ENCODE data around the gene CFAP54.
"Not testable (repeated sequence)": the region's sequence is repeated elsewhere in the genome, so short reads cannot be mapped to it uniquely, and the experiment has no call there.

CFAP54 gene

GRCh38 chr12:96474206-96474605, 15.2 kb upstream of the CFAP54 start:
- DNase-seq (ENCODE audit: low read depth in 3 of 3), result no peak

DNA sequence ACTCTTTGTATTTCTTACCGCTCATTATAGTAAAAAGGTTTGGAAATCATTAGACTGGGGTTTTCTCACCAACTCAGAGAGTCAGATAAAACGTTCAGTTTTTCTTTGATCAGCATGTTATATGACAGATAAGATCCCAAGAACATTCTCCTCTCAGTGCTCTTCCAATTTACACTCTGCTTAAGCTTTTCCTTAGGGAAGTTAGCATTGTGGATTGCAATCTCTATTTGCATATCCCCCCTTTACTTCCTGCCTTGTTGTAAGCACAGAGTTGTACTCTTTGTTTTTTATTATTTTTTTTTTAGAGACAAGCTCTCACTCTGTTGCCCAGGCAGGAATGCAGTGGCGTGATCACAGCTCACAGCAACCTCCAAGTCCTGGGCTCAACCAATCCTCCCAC, 11.4 kb upstream of the CFAP54 start:
- DNase-seq (ENCODE audit: low read depth in 3 of 3), result no peak

DNA sequence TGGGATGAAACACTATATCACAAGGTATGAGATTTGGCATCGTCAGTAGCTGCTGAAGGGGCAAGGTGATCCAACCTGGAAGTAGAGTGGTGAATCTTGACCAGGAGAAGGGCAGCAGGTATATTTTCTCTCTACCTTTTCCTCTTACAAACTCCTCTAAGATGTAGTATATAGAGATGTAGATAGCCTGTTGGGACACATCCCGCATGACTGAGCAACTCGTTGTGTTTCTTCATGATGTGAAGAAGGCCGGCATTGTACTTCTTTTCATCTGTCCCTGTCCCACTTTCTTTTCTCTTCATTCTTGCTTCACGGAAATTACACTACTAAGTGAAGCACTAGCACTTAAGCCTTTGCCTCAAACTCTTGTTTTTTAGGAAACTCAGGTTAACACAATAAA, 7.3 kb upstream of the CFAP54 start:
- no peak for DNase-seq (ENCODE audit: low read depth in 3 of 3)

- no peak for DNase-seq (ENCODE audit: low read depth in 3 of 3)
These were observed 6.3 kb upstream of the CFAP54 start for GRCh38 chr12:96483116-96483515.

GRCh38 chr12:96486751-96487613, 2.4 kb upstream of the CFAP54 start:
- DNase-seq (ENCODE audit: low read depth in 3 of 3), result no peak

GRCh38 chr12:96487634-96488033, 1.7 kb upstream of the CFAP54 start:
- no peak for DNase-seq (ENCODE audit: low read depth in 3 of 3)

GRCh38 chr12:96493106-96493505, 3.7 kb downstream of the CFAP54 start:
- DNase-seq (ENCODE audit: low read depth in 3 of 3), result no peak

DNA sequence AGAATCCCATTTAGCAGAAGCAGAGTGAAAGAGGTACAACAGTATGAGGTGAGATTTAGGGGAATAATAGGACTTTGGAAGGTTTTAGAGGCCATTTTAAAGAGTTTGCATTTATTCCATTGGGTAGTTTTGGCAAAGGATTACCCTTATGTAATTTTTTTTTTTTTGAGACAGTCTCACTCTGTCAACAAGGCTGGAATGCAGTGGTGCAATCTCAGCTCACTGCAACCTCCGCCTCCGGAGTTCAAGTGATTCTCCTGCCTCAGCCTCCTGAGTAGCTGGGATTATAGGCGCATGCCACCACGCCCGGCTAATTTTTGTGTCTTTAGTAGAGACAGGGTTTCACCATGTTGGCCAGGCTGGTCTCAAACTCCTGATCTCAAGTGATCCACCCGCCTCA, 4.8 kb downstream of the CFAP54 start:
- DNase-seq (ENCODE audit: low read depth in 3 of 3), result not testable (repeated sequence)

DNA sequence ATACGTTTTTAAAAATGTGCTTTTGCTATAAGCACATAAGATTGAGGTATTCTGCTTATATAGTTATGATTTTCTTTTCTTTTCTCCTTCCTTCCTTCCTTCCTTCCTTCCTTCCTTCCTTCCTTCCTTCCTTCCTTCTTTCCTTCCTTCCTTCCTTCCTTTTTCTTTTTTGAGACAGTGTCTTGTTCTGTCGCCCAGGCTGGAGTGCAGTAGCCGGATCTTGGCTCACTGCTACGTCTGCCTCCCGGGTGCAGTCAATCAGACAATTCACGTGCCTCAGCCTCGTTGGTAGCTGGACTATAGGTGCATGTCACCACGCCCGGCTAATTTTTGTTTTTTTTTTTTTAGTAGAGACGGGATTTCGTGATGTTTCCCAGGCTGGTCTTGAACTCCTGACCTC, 5.8 kb downstream of the CFAP54 start:
- DNase-seq (ENCODE audit: low read depth in 3 of 3), result no peak

DNA sequence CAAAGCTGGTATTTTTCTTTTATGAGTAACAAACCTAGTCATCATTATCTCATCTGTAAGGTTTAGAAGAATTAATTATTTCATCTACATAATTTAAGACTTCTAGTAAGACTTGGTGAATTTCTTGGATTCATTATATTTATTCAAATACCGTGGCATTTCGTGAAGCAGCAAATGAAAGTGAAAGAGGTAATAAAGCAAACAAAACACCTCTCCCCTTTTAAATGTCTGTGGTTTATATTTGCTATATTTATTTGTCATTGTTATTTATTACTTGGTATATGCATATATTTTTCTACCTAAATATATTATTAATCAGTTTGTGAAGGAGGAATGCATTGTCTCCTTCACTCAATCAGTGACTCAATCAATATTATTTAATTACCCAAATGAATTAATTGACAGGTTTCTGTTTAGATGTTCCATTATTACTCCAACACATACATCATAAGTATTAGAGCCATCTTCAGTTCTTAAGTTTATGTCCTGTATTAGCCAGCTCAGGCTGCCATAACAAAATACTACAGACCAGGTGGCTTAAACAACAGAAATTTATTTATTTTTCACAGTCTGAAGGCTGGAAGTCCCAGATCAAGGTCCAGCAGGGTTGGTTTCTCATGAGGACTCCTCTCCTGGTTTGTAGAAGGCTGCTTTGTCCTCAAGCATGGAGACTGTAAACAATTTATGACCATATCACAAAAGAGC, 6.6 kb downstream of the CFAP54 start:
- DNase-seq (ENCODE audit: low read depth in 3 of 3), result no peak

DNA sequence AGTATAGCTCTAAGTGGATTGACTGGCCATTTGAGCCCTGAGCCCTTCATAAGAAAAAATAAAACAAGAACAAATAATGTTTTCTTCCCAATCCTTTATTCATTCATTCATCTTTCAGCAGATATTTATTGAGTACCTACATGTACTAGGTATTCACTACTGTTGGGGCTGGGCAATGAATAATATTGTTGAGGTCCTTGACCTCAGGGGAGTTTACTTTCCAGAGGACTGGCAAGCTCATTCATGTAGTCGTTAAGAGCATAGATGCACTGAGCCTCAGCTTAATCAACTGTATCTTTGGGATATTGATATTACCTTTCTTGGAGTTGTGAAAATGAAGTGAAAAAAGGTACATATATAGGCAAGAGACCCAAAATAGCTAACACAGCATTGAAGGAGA, 7.6 kb downstream of the CFAP54 start:
- DNase-seq (ENCODE audit: low read depth in 3 of 3), result no peak

- DNase-seq (ENCODE audit: low read depth in 3 of 3), result no peak
These were observed 8.5 kb downstream of the CFAP54 start for GRCh38 chr12:96497855-96498254.

- DNase-seq (ENCODE audit: low read depth in 3 of 3), result no peak
These were observed 11.3 kb downstream of the CFAP54 start for GRCh38 chr12:96500693-96501092.

DNA sequence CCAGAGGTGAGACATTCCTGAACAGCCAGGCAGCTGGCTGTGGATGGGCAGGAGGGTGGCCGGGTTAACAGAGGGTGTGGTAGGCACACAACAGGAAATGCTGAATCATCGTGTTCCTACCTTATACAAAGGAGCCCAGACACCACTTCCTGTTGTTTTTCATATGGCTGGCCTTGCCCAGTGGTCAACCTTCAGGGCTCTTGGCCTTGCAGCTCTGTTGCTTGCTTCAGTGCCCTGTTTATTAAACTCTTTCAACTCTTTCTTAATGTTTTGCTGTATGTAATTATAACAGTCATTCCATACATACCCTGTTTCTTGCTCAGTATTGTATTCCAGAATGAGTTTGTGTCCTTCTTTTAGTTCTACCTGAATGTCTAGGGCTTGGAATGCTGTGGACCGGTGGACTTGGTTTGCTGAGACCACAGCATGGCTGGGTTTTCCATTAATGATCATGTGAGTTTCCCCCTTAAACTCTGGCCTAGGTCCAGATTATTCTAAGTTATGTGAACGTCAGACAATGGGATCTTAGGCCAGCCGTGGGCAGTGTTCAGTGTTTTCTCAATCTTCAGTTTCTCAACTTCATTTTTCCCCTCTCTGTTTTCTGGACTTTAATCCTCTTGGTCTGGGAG, 11.9 kb downstream of the CFAP54 start:
- no peak for DNase-seq (ENCODE audit: low read depth in 3 of 3)

DNA sequence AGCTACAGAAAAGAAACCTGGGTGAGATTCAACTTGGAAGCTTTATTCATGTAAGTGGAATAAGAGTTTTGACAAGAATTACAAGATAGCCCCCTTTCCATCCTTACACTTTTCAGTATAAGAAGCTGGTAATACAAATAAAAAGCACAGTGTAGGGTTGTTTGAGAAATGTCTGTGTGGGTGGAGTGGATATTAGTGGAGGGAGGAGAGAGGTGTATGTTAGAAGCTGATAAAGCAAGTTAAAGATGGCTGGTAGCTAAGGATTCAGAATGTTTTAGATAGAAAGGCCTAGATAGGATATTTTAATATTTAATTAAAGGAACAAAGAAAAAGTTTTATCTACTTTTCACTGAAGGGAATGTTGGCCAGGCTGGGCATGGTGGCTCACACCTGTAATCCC, 12.5 kb downstream of the CFAP54 start:
- no peak for DNase-seq (ENCODE audit: low read depth in 3 of 3)

DNA sequence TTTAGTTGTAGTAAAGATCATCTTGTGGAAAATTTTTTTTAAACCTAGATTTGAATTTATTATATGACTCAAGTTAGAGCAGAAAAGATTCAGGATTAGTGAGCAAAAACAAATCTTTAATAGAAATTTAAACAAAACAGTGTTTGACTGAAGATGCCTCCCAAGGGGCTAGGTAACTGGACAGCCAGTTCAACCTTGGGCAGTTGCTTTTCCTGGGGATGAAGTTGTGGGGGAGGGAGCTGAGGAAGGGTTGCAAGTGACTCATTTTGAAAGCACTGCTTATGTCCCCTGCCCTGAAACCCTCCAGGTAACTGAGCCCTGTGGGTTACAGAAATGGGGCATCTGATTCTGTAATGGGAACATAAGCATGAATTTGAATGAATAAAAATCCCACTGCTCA, 13.1 kb downstream of the CFAP54 start:
- DNase-seq (ENCODE audit: low read depth in 3 of 3), result no peak

GRCh38 chr12:96502949-96503532, 13.7 kb downstream of the CFAP54 start:
- DNase-seq (ENCODE audit: low read depth in 3 of 3), result no peak

- no peak for DNase-seq (ENCODE audit: low read depth in 3 of 3)
These were observed 14.6 kb downstream of the CFAP54 start for GRCh38 chr12:96503976-96504375.

- DNase-seq (ENCODE audit: low read depth in 3 of 3), result no peak
These were observed 17.4 kb downstream of the CFAP54 start for GRCh38 chr12:96506776-96507175.

GRCh38 chr12:96510306-96510764, 21.0 kb downstream of the CFAP54 start:
- no peak for DNase-seq (ENCODE audit: low read depth in 3 of 3)

GRCh38 chr12:96513166-96513565, 23.8 kb downstream of the CFAP54 start:
- no peak for DNase-seq (ENCODE audit: low read depth in 3 of 3)

GRCh38 chr12:96513681-96514080, 24.3 kb downstream of the CFAP54 start:
- DNase-seq (ENCODE audit: low read depth in 3 of 3), result no peak
